Measurements from ENCODE around the gene TMEM176A. TPM values are rescaled to one million over a fixed set of nuclear protein-coding genes. Genes with fewer than 3 reads are reported as not detected.

Gene TMEM176A
- total RNA-seq, 1 experiment from 2014 or later = not detected

DNA sequence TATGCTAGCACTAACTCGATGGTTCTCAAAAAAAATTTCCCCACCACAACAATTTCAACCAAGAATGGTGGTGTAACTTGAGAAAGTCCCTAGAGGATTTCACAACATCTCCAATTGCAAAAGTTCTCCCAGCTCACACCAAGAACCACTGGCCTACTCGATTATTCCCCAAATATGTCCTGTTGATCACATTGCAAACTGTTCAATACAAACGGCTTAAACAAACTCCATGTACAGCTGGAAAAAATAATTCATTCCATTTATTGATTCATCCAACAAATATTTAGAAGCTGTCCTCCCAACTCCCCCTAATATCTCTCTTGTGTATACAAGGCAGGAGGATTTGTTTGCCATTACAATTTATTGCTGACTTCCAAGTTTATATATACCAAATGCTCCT is 19.5 kb upstream of the TMEM176A start:
- no TSS peak for BruUV-seq (replicated peaks)
- intact Hi-C loops (cut with micrococcal nuclease) = no loop called here
- ChIA-PET POLR2A (no interaction called here), CTCF (no interaction called here), RAD21 (ENCODE audit: low non-redundant PET in 1 of 2, low total read pairs in 2 of 2, uncharacterized antibody in 2 of 2, unreplicated experiment in 2 of 2) (no interaction called here)
- no peaks in the 10 kb centered on the region for H4K20me1 ChIP-seq (ENCODE audit: insufficient read depth)
- H3K27me3 ChIP-seq (ENCODE audit: insufficient read depth, low read length) = peaks cover 12% of the 10 kb centered on the region
- H3K4me3 ChIP-seq (replicated peaks in 1 of 2; ENCODE audit: low read depth in 1 of 2, low read length in 2 of 2) = no peak overlapping the region
- ATAC-seq (no peak), DNase-seq (ENCODE audit: low read depth, low spot score) (no peak)
- no peaks in the 10 kb centered on the region for H3K36me3 ChIP-seq (ENCODE audit: control insufficient read depth in 1 of 2, insufficient read depth in 2 of 2, low read length in 2 of 2)
- H3K4me1 ChIP-seq (ENCODE audit: control insufficient read depth in 1 of 2, insufficient read depth in 2 of 2, low read length in 2 of 2) = peaks cover 0 to 4% of the 10 kb centered on the region in 2 experiments; a peak in 2 of 4 replicates
- H2AFZ ChIP-seq (ENCODE audit: low read depth, low read length, poor library complexity, severe bottlenecking) = no peak overlapping the region
- H3K79me2 ChIP-seq (ENCODE audit: insufficient read depth, low read length) = no peaks in the 10 kb centered on the region
- TF ChIP-seq EGR1 (IDR thresholded peaks at IDR 0.05; ENCODE audit: low read depth) (no peak), SIN3A (IDR thresholded peaks at IDR 0.05; ENCODE audit: low read depth) (no peak), SP1 (IDR thresholded peaks at IDR 0.05; ENCODE audit: low read depth) (no peak), JUND (IDR thresholded peaks at IDR 0.05) (no peak), TCF7L2 (IDR thresholded peaks at IDR 0.05; ENCODE audit: borderline replicate concordance, extremely low read depth, insufficient read depth, insufficient read length) (no peak), ELF1 (IDR thresholded peaks at IDR 0.05; ENCODE audit: borderline replicate concordance, low read depth) (no peak), YY1 (IDR thresholded peaks at IDR 0.05; ENCODE audit: extremely low read depth, insufficient replicate concordance, low read depth, low read length) (no peak), EZH2 (IDR thresholded peaks at IDR 0.05) (no peak), FOSL1 (IDR thresholded peaks at IDR 0.05; ENCODE audit: low read depth) (no peak), CBX3 (IDR thresholded peaks at IDR 0.05; ENCODE audit: low read depth) (no peak), CEBPB (IDR thresholded peaks at IDR 0.05; ENCODE audit: low read depth) (no peak), ZNF274 (IDR thresholded peaks at IDR 0.05; ENCODE audit: low read depth, low read length) (no peak), POLR2A (IDR thresholded peaks at IDR 0.05; ENCODE audit: borderline replicate concordance, extremely low read depth, insufficient read depth, insufficient read length) (no peak), EZH2phosphoT487 (IDR thresholded peaks at IDR 0.05; ENCODE audit: borderline replicate concordance) (no peak), POLR2AphosphoS5 (IDR thresholded peaks at IDR 0.05; ENCODE audit: low read depth, low read length) (no peak)
- TF ChIP-seq, protein P1, sequence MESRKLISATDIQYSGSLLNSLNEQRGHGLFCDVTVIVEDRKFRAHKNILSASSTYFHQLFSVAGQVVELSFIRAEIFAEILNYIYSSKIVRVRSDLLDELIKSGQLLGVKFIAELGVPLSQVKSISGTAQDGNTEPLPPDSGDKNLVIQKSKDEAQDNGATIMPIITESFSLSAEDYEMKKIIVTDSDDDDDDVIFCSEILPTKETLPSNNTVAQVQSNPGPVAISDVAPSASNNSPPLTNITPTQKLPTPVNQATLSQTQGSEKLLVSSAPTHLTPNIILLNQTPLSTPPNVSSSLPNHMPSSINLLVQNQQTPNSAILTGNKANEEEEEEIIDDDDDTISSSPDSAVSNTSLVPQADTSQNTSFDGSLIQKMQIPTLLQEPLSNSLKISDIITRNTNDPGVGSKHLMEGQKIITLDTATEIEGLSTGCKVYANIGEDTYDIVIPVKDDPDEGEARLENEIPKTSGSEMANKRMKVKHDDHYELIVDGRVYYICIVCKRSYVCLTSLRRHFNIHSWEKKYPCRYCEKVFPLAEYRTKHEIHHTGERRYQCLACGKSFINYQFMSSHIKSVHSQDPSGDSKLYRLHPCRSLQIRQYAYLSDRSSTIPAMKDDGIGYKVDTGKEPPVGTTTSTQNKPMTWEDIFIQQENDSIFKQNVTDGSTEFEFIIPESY (IDR thresholded peaks at IDR 0.05; ENCODE audit: extremely low read depth, insufficient replicate concordance, low read length) = no peak
- TF ChIP-seq, protein P2, sequence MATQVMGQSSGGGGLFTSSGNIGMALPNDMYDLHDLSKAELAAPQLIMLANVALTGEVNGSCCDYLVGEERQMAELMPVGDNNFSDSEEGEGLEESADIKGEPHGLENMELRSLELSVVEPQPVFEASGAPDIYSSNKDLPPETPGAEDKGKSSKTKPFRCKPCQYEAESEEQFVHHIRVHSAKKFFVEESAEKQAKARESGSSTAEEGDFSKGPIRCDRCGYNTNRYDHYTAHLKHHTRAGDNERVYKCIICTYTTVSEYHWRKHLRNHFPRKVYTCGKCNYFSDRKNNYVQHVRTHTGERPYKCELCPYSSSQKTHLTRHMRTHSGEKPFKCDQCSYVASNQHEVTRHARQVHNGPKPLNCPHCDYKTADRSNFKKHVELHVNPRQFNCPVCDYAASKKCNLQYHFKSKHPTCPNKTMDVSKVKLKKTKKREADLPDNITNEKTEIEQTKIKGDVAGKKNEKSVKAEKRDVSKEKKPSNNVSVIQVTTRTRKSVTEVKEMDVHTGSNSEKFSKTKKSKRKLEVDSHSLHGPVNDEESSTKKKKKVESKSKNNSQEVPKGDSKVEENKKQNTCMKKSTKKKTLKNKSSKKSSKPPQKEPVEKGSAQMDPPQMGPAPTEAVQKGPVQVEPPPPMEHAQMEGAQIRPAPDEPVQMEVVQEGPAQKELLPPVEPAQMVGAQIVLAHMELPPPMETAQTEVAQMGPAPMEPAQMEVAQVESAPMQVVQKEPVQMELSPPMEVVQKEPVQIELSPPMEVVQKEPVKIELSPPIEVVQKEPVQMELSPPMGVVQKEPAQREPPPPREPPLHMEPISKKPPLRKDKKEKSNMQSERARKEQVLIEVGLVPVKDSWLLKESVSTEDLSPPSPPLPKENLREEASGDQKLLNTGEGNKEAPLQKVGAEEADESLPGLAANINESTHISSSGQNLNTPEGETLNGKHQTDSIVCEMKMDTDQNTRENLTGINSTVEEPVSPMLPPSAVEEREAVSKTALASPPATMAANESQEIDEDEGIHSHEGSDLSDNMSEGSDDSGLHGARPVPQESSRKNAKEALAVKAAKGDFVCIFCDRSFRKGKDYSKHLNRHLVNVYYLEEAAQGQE (IDR thresholded peaks at IDR 0.05; ENCODE audit: low read depth) = no peak
- H3K9me2 ChIP-seq (ENCODE audit: insufficient read depth) = no peaks in the 10 kb centered on the region
- H3K4me2 ChIP-seq (ENCODE audit: low read length) = no peak overlapping the region
- no peak overlapping the region for H3K27ac ChIP-seq (ENCODE audit: low read depth, low read length)
- H3K9ac ChIP-seq (ENCODE audit: low read length) = no peak overlapping the region
- H3K9me3 ChIP-seq (ENCODE audit: control insufficient read depth in 1 of 2, insufficient read depth in 1 of 2, low read depth in 1 of 2, low read length in 2 of 2) = no peaks in the 10 kb centered on the region
